Cardiac ventricle fibroblast (primary cell): ENCODE data around the gene BAG2. TPM values are rescaled to one million over a fixed set of nuclear protein-coding genes. Genes with fewer than 3 reads are reported as not detected.

Source experiments
- total RNA-seq: library from RNA; depleted of rRNA; stranded (reverse); fragments of >200 nt; gene quantifications from 2 replicates; pipeline ENCODE4 v1.2.3, GENCODE V29; 2015

Gene BAG2
- total RNA-seq: 6.6 and 6.7 TPM in 2 replicates

GRCh38 chr6:57172136-57173055 lies at the start of gene BAG2:
TSS of gene BAG2 (plus strand) at chr6:57172326. CDS start at chr6:57172698, 372 bp downstream.

GRCh38 chr6:57221936-57222742 lies 50.0 kb downstream of the BAG2 start, which contains the start of gene RAB23:
TSS of gene RAB23 (minus strand) at chr6:57222307. CDS start at chr6:57210380, 11,927 bp downstream.

Other genes starting within 250 kb of the BAG2 start
- 9.9 and 11.2 TPM in 2 replicates for gene BEND6, start 217.2 kb upstream of the BAG2 start, total RNA-seq
- gene KIAA1586, start 125.6 kb upstream of the BAG2 start, total RNA-seq: 6.0 and 7.9 TPM in 2 replicates
- gene ZNF451, start 82.1 kb upstream of the BAG2 start, total RNA-seq: 22.1 and 28.0 TPM in 2 replicates
- 11.9 and 14.1 TPM in 2 replicates for gene RAB23, start 50.0 kb downstream of the BAG2 start, total RNA-seq
- gene PRIM2, start 145.3 kb downstream of the BAG2 start, total RNA-seq: 4.3 and 5.7 TPM in 2 replicates